ENCODE data around the gene BCL11A. TPM values are rescaled to one million over a fixed set of nuclear protein-coding genes. Genes with fewer than 3 reads are reported as not detected.
"Not testable (repeated sequence)": the region's sequence is repeated elsewhere in the genome, so short reads cannot be mapped to it uniquely, and the experiment has no call there.

BCL11A gene
- total RNA-seq, 2 experiments from 2014 or later, result 1.6 to 1.8 TPM

GRCh38 chr2:60429681-60430080 lies 123.8 kb downstream of the BCL11A start:
- H3K36me3 Mint-ChIP-seq, result no peaks in the 10 kb centered on the region
- no peak for DNase-seq
- H3K27me3 Mint-ChIP-seq, result no peaks in the 10 kb centered on the region
- H3K9me3 Mint-ChIP-seq, result peaks cover 1% of the 10 kb centered on the region
- no peaks in the 10 kb centered on the region for H3K4me1 Mint-ChIP-seq
- no peak overlapping the region for H3K4me3 Mint-ChIP-seq
- no peak overlapping the region for H3K27ac Mint-ChIP-seq

- DNase-seq, result no peak
- H3K9me3 Mint-ChIP-seq, result peaks cover 1% of the 10 kb centered on the region
- no peak overlapping the region for H3K27ac Mint-ChIP-seq
- H3K4me1 Mint-ChIP-seq, result no peaks in the 10 kb centered on the region
- no peaks in the 10 kb centered on the region for H3K27me3 Mint-ChIP-seq
- no peak overlapping the region for H3K4me3 Mint-ChIP-seq
- H3K36me3 Mint-ChIP-seq, result no peaks in the 10 kb centered on the region
Observed at GRCh38 chr2:60426880-60427279, 126.6 kb downstream of the BCL11A start.

- Mint-ChIP-seq H3K9me3 (peaks cover 1% of the 10 kb centered on the region), H3K27ac (no peak overlapping the region), H3K4me1 (no peaks in the 10 kb centered on the region), H3K36me3 (no peaks in the 10 kb centered on the region), H3K4me3 (no peak overlapping the region), H3K27me3 (no peaks in the 10 kb centered on the region)
- DNase-seq, result no peak
Observed at GRCh38 chr2:60426341-60426740, 127.1 kb downstream of the BCL11A start.

GRCh38 chr2:60424233-60424632 lies 129.2 kb downstream of the BCL11A start:
- H3K9me3 Mint-ChIP-seq, result peaks cover 1% of the 10 kb centered on the region
- H3K27ac Mint-ChIP-seq, result no peak overlapping the region
- no peaks in the 10 kb centered on the region for H3K36me3 Mint-ChIP-seq
- no peak overlapping the region for H3K4me3 Mint-ChIP-seq
- DNase-seq, result no peak
- no peaks in the 10 kb centered on the region for H3K27me3 Mint-ChIP-seq
- H3K4me1 Mint-ChIP-seq, result no peaks in the 10 kb centered on the region

GRCh38 chr2:60423505-60423904 lies 129.9 kb downstream of the BCL11A start:
- no peak overlapping the region for H3K27ac Mint-ChIP-seq
- no peaks in the 10 kb centered on the region for H3K27me3 Mint-ChIP-seq
- no peaks in the 10 kb centered on the region for H3K36me3 Mint-ChIP-seq
- no peak for DNase-seq
- no peak overlapping the region for H3K4me3 Mint-ChIP-seq
- H3K4me1 Mint-ChIP-seq, result no peaks in the 10 kb centered on the region
- H3K9me3 Mint-ChIP-seq, result peaks cover 1% of the 10 kb centered on the region

- Mint-ChIP-seq H3K4me3 (no peak overlapping the region), H3K36me3 (no peaks in the 10 kb centered on the region), H3K9me3 (peaks cover 1% of the 10 kb centered on the region), H3K4me1 (no peaks in the 10 kb centered on the region), H3K27me3 (no peaks in the 10 kb centered on the region), H3K27ac (no peak overlapping the region)
- no peak for DNase-seq
Observed at GRCh38 chr2:60422826-60423483, 130.5 kb downstream of the BCL11A start.

- not testable (repeated sequence) for H3K27me3 Mint-ChIP-seq, H3K9me3 Mint-ChIP-seq, H3K4me1 Mint-ChIP-seq, H3K27ac Mint-ChIP-seq, DNase-seq, H3K36me3 Mint-ChIP-seq, H3K4me3 Mint-ChIP-seq
Observed at GRCh38 chr2:60417210-60417609, 136.2 kb downstream of the BCL11A start.

GRCh38 chr2:60416221-60417008 lies 137.0 kb downstream of the BCL11A start:
- H3K36me3 Mint-ChIP-seq, result no peaks in the 10 kb centered on the region

GRCh38 chr2:60415814-60416213 lies 137.6 kb downstream of the BCL11A start:
- Mint-ChIP-seq H3K36me3 (no peaks in the 10 kb centered on the region), H3K27me3 (no peaks in the 10 kb centered on the region), H3K9me3 (no peaks in the 10 kb centered on the region), H3K4me1 (no peaks in the 10 kb centered on the region), H3K4me3 (no peak overlapping the region), H3K27ac (no peak overlapping the region)
- no peak for DNase-seq

More at GRCh38 chr2:60416221-60417008, 137.0 kb downstream of the BCL11A start:
- Mint-ChIP-seq H3K27ac (no peak overlapping the region), H3K9me3 (no peaks in the 10 kb centered on the region), H3K27me3 (no peaks in the 10 kb centered on the region), H3K4me1 (no peaks in the 10 kb centered on the region), H3K4me3 (no peak overlapping the region)
- no peak for DNase-seq

- Mint-ChIP-seq H3K27ac (no peak overlapping the region), H3K4me1 (no peaks in the 10 kb centered on the region), H3K4me3 (no peak overlapping the region), H3K27me3 (peaks cover 3% of the 10 kb centered on the region), H3K9me3 (no peaks in the 10 kb centered on the region), H3K36me3 (no peaks in the 10 kb centered on the region)
- DNase-seq, result no peak
Observed at GRCh38 chr2:60414495-60415138, 138.8 kb downstream of the BCL11A start.

- H3K27ac Mint-ChIP-seq, result no peak overlapping the region
- H3K9me3 Mint-ChIP-seq, result no peaks in the 10 kb centered on the region
- no peaks in the 10 kb centered on the region for H3K36me3 Mint-ChIP-seq
- H3K4me1 Mint-ChIP-seq, result no peaks in the 10 kb centered on the region
- DNase-seq, result no peak
- peaks cover 3% of the 10 kb centered on the region for H3K27me3 Mint-ChIP-seq
- no peak overlapping the region for H3K4me3 Mint-ChIP-seq
Observed at GRCh38 chr2:60413814-60414168, 139.7 kb downstream of the BCL11A start.

- Mint-ChIP-seq H3K27me3 (peaks cover 3% of the 10 kb centered on the region), H3K9me3 (no peaks in the 10 kb centered on the region), H3K4me3 (no peak overlapping the region), H3K27ac (no peak overlapping the region), H3K4me1 (no peaks in the 10 kb centered on the region), H3K36me3 (no peaks in the 10 kb centered on the region)
- no peak for DNase-seq
Observed at GRCh38 chr2:60413069-60413813, 140.2 kb downstream of the BCL11A start.

- H3K4me1 Mint-ChIP-seq, result no peaks in the 10 kb centered on the region
- no peaks in the 10 kb centered on the region for H3K36me3 Mint-ChIP-seq
- H3K27ac Mint-ChIP-seq, result no peak overlapping the region
- peaks cover 3% of the 10 kb centered on the region for H3K27me3 Mint-ChIP-seq
- no peak overlapping the region for H3K4me3 Mint-ChIP-seq
- H3K9me3 Mint-ChIP-seq, result no peaks in the 10 kb centered on the region
- DNase-seq, result no peak
Observed at GRCh38 chr2:60412620-60413019, 140.8 kb downstream of the BCL11A start.

GRCh38 chr2:60412027-60412426 lies 141.4 kb downstream of the BCL11A start:
- Mint-ChIP-seq H3K36me3 (no peaks in the 10 kb centered on the region), H3K27ac (no peak overlapping the region), H3K27me3 (peaks cover 3% of the 10 kb centered on the region), H3K4me3 (no peak overlapping the region), H3K9me3 (no peaks in the 10 kb centered on the region), H3K4me1 (no peaks in the 10 kb centered on the region)
- no peak for DNase-seq

- Mint-ChIP-seq H3K27ac (no peak overlapping the region), H3K36me3 (no peaks in the 10 kb centered on the region), H3K9me3 (no peaks in the 10 kb centered on the region), H3K4me3 (no peak overlapping the region), H3K27me3 (peaks cover 3% of the 10 kb centered on the region), H3K4me1 (no peaks in the 10 kb centered on the region)
- DNase-seq, result no peak
Observed at GRCh38 chr2:60411295-60411694, 142.2 kb downstream of the BCL11A start.

Data from activated naive CD8-positive, alpha-beta T cell treated with anti-CD3 and anti-CD28 coated beads for 36 hours (primary cell).